GM19238 (cell line): ENCODE data around the gene LRRC8D.

ENCODE experiments used
- DNase-seq: peaks from one replicate; pipeline ENCODE4 v3.0.0; 2011; ENCODE audit warnings: low spot score; ENCODE audit not compliant: insufficient read length

The LRRC8D gene

GRCh38 chr1:89866568-89866967 lies 45.7 kb downstream of the LRRC8D start:
- no peak for DNase-seq

- DNase-seq, result no peak
Observed at GRCh38 chr1:89870998-89871397, 50.2 kb downstream of the LRRC8D start.

GRCh38 chr1:89871768-89872473 lies 51.1 kb downstream of the LRRC8D start:
- no peak for DNase-seq

GRCh38 chr1:89872567-89872966 lies 51.7 kb downstream of the LRRC8D start:
- DNase-seq, result no peak

GRCh38 chr1:89873288-89873687 lies 52.5 kb downstream of the LRRC8D start:
- DNase-seq, result no peak

GRCh38 chr1:89873770-89874169 lies 52.9 kb downstream of the LRRC8D start:
- DNase-seq, result no peak

GRCh38 chr1:89876463-89876862 lies 55.6 kb downstream of the LRRC8D start:
- no peak for DNase-seq

GRCh38 chr1:89877756-89878155 lies 56.9 kb downstream of the LRRC8D start:
- no peak for DNase-seq

GRCh38 chr1:89878256-89878655 lies 57.4 kb downstream of the LRRC8D start:
- no peak for DNase-seq

GRCh38 chr1:89880679-89881078 lies 59.8 kb downstream of the LRRC8D start:
- no peak for DNase-seq

- DNase-seq, result no peak
Observed at GRCh38 chr1:89881415-89882058, 60.7 kb downstream of the LRRC8D start.

- DNase-seq, result no peak
Observed at GRCh38 chr1:89882348-89883029, 61.7 kb downstream of the LRRC8D start.

- DNase-seq, result no peak
Observed at GRCh38 chr1:89883030-89883379, 62.2 kb downstream of the LRRC8D start.

GRCh38 chr1:89884718-89885596 lies 64.1 kb downstream of the LRRC8D start:
- no peak for DNase-seq

- no peak for DNase-seq
Observed at GRCh38 chr1:89887270-89887669, 66.4 kb downstream of the LRRC8D start.

- no peak for DNase-seq
Observed at GRCh38 chr1:89887713-89888112, 66.9 kb downstream of the LRRC8D start.

- DNase-seq, result no peak
Observed at GRCh38 chr1:89888480-89889322, 67.9 kb downstream of the LRRC8D start.

GRCh38 chr1:89889323-89889615 lies 68.4 kb downstream of the LRRC8D start:
- DNase-seq, result no peak

GRCh38 chr1:89890085-89890752 lies 69.4 kb downstream of the LRRC8D start:
- no peak for DNase-seq

- no peak for DNase-seq
Observed at GRCh38 chr1:89892816-89893215, 72.0 kb downstream of the LRRC8D start.
